Esophagus squamous epithelium (tissue), 5 donors: ENCODE results near the gene CHAD. TPM values are rescaled to one million over a fixed set of nuclear protein-coding genes. Genes with fewer than 3 reads are reported as not detected.

ENCODE experiments used
- DNase-seq: peaks from one replicate; lab custom pipeline; 2025; lab: John Stamatoyannopoulos, UW
- H3K27ac ChIP-seq, 4 donors: fragments of 200-600 bp; sonication (generic); one replicate each; pipeline ENCODE4 v1.5.1; 2016 to 2019; ENCODE audit warnings: mild to moderate bottlenecking in 1 of 4
- H3K27me3 ChIP-seq, 4 donors: fragments of 200-600 bp; sonication (generic); 1 replicate in 3 of 4; 2 replicates in 1 of 4; pipeline versions ENCODE4 v1.5.1 to v1.6.0; 2017 to 2021; ENCODE audit warnings: antibody characterized with exemption in 1 of 4
- H3K36me3 ChIP-seq, 3 donors: fragments of 200-600 bp; sonication (generic); one replicate each; pipeline ENCODE4 v1.5.1; 2016 to 2019
- H3K4me1 ChIP-seq, 3 donors: fragments of 200-600 bp; sonication (generic); one replicate each; pipeline ENCODE4 v1.5.1; 2017 to 2019
- H3K4me3 ChIP-seq, 4 donors: fragments of 200-600 bp; sonication (generic); 1 replicate in 3 of 4; 2 replicates in 1 of 4; pipeline ENCODE4 v1.5.1; 2016 to 2019; ENCODE audit warnings: mild to moderate bottlenecking in 2 of 4, moderate library complexity in 1 of 4
- H3K9me3 ChIP-seq, 3 donors: fragments of 200-600 bp; sonication (generic); one replicate each; pipeline ENCODE4 v1.5.1; 2016 to 2019
- CTCF ChIP-seq, 6 experiments: fragments of 450-650 bp in 4 of 6; fragments of 200-600 bp in 2 of 6; sonication (generic) in 2 of 6; IDR thresholded peaks; one replicate each; pipeline ENCODE4 v1.5.1; 2016 to 2019; ENCODE audit warnings: antibody characterized with exemption in 6 of 6, mild to moderate bottlenecking in 4 of 6, moderate library complexity in 4 of 6
- POLR2A ChIP-seq, 4 donors: fragments of 450-650 bp; IDR thresholded peaks; one replicate each; pipeline ENCODE4 v1.6.1; 2017; ENCODE audit warnings: antibody characterized with exemption in 4 of 4, mild to moderate bottlenecking in 4 of 4, moderate library complexity in 3 of 4
- WGBS, 2 donors: methylation state at CpG; one replicate each; pipeline ENCODE4 v1.1.5; 2018; 5-methylcytosine and 5-hydroxymethylcytosine counted together
- intact Hi-C: fragments of 100-400 bp; cut with DNase I; formaldehyde crosslinking; loops from one replicate; pipeline ENCODE4 v1.15.0; 2022
- total RNA-seq, 4 donors: library from RNA; depleted of rRNA; stranded (reverse); fragments of >200 nt; gene quantifications; one replicate each; pipeline ENCODE4 v1.1.0, GENCODE V29; 2016
- donor health status: DM: yes; HTN: yes; CAD: no.

CHAD gene
- total RNA-seq, 4 donors from 2014 or later, result 0.19 to 0.80 TPM; not detected in 2

- H3K36me3 ChIP-seq, result peaks cover 0 to 31% (median 0%) of the 10 kb centered on the region in 3 donors
- H3K4me3 ChIP-seq, result no peak overlapping the region
- DNase-seq, result no peak
- H3K27ac ChIP-seq, result no peak overlapping the region
- H3K27me3 ChIP-seq, result peaks cover 0 to 29% (median 0%) of the 10 kb centered on the region in 4 donors
- H3K9me3 ChIP-seq, result no peaks in the 10 kb centered on the region
- peaks cover 12 to 39% (median 14%) of the 10 kb centered on the region in 3 donors for H3K4me1 ChIP-seq
- intact Hi-C loops, result no loop called here
- 74 to 78% methylated on average over 4 to 5 of the region's 19 CpGs for WGBS, 2 donors
- TF ChIP-seq CTCF (IDR thresholded peaks at IDR 0.05) (no peak), POLR2A (IDR thresholded peaks at IDR 0.05) (no peak)
These were observed 1.1 kb upstream of the CHAD start for GRCh38 chr17:50469671-50470305.

GRCh38 chr17:50469208-50469605 lies 527 bp upstream of the CHAD start:
- peaks cover 0 to 31% (median 0%) of the 10 kb centered on the region in 3 donors for H3K36me3 ChIP-seq
- no peak for TF ChIP-seq POLR2A (IDR thresholded peaks at IDR 0.05)
- TF ChIP-seq CTCF (IDR thresholded peaks at IDR 0.05), result no peak
- peaks cover 0 to 29% (median 0%) of the 10 kb centered on the region in 4 donors for H3K27me3 ChIP-seq
- H3K27ac ChIP-seq, result no peak overlapping the region
- intact Hi-C loops, result no loop called here
- DNase-seq, result no peak
- no peaks in the 10 kb centered on the region for H3K9me3 ChIP-seq
- H3K4me3 ChIP-seq, result peak overlapping the region; percentile 13 to 59 (median 38)
- H3K4me1 ChIP-seq, result peaks cover 12 to 39% (median 14%) of the 10 kb centered on the region in 3 donors
- 0% methylated on average over 1 of the region's 37 CpGs; no CpG with 5 or more reads in 1 of the 2 donors for WGBS, 2 donors

GRCh38 chr17:50467855-50468303 lies 801 bp downstream of the CHAD start:
- H3K4me3 ChIP-seq, result no peak overlapping the region
- TF ChIP-seq POLR2A (IDR thresholded peaks at IDR 0.05) (no peak), CTCF (IDR thresholded peaks at IDR 0.05) (no peak)

DNA sequence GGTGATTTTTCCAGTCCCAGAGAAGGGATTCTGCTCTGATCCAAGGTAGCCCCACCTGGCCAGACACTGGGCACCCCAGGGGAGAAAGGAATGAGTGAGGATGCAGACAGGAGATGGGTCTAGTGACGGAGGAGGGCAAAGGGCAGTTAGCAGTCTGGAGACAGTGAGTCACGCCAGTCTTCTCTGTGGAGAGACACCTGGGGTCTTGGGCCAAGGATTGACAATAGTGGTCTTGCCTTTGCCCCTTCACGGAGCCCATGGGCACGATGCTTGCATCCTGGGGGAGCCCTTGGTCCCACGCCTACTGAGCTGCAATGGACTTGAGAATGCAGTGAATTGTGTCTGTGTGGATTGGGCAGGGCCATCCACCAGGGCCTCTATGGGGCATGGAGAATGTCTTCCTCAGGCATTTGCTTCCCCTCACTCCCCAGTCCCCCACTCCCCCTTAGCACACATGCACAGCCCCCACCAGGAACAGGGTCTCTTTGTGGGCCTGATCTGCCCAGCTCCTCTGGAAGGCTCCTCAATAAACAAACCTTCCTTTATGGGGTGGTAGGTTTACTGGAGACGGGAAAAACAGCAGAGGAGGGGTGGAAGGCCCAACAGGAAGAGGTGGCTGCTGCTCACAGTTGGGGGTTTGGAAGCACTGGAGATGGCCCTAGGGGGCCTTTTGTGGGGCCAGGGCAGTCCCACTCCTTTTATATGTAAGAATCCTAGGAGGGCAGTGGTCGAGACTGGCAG lies 1.4 kb downstream of the CHAD start:
- WGBS, 2 donors, result 55 to 86% methylated on average over 1 to 4 of the region's 7 CpGs
- Histone ChIP-seq H3K27ac (no peak overlapping the region), H3K4me1 (peaks cover 12 to 39% (median 14%) of the 10 kb centered on the region in 3 donors), H3K27me3 (peaks cover 0 to 29% (median 0%) of the 10 kb centered on the region in 4 donors), H3K36me3 (peaks cover 0 to 30% (median 0%) of the 10 kb centered on the region in 3 donors), H3K9me3 (no peaks in the 10 kb centered on the region), H3K4me3 (no peak overlapping the region)
- DNase-seq, result no peak
- no peak for TF ChIP-seq CTCF (IDR thresholded peaks at IDR 0.05)
- TF ChIP-seq POLR2A (IDR thresholded peaks at IDR 0.05), result no peak
- intact Hi-C loops, result no loop called here

More at GRCh38 chr17:50467855-50468303, 801 bp downstream of the CHAD start:
- no peaks in the 10 kb centered on the region for H3K9me3 ChIP-seq
- peaks cover 12 to 39% (median 14%) of the 10 kb centered on the region in 3 donors for H3K4me1 ChIP-seq
- intact Hi-C loops, result no loop called here
- 54 to 88% methylated on average over 7 of the region's 13 CpGs for WGBS, 2 donors
- peaks cover 0 to 30% (median 0%) of the 10 kb centered on the region in 3 donors for H3K36me3 ChIP-seq
- H3K27ac ChIP-seq, result no peak overlapping the region
- no peak for DNase-seq
- H3K27me3 ChIP-seq, result peaks cover 0 to 29% (median 0%) of the 10 kb centered on the region in 4 donors
